GM21515 (cell line): ENCODE results near the gene ARHGEF16.

Experiments
- ATAC-seq: cut with Tn5 transposase; IDR thresholded peaks from one replicate; pipeline ENCODE4 v1.9.1; 2021; ENCODE audit not compliant: unreplicated experiment

Gene ARHGEF16

DNA sequence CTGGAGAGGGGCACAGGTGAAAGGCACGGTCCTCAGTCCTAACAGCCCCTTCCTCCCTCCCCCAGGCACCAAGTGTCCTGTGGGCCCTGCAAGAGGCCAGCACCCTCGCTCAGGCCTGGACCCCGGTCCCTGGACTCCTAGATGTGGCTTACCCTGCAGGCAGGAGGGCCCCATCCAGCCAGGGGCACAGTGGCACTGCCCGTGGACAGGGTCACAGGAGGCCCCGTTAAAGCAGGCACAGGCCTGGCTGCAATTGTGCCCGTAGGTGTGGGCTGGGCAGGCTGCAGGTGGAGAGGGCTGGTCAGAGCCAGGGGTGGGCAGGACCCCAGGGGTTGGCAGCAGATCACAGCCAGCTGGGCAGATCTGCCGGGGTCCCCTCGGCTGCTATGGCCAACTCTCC lies 44.5 kb downstream of the ARHGEF16 start:
- ATAC-seq: no peak

DNA sequence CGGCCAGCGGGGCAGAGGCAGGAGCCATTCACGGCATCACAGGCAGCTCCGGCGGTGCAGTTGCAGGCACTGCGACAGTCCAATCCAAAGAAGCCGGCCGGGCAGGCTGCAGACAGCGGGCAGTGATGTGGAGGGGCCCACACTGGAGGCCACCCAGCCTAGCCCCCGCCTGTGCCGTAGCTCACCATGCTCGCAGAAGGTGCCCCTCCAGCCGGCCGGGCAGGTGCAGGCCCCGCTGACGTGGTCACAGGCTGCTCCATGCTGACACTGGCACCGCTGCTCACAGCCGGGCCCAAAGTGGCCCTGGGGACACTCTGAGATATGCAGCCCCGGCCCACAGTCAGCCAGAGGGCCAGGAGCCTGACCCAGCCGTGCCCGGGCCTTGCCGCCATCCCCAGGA lies 45.1 kb downstream of the ARHGEF16 start:
- no peak for ATAC-seq

DNA sequence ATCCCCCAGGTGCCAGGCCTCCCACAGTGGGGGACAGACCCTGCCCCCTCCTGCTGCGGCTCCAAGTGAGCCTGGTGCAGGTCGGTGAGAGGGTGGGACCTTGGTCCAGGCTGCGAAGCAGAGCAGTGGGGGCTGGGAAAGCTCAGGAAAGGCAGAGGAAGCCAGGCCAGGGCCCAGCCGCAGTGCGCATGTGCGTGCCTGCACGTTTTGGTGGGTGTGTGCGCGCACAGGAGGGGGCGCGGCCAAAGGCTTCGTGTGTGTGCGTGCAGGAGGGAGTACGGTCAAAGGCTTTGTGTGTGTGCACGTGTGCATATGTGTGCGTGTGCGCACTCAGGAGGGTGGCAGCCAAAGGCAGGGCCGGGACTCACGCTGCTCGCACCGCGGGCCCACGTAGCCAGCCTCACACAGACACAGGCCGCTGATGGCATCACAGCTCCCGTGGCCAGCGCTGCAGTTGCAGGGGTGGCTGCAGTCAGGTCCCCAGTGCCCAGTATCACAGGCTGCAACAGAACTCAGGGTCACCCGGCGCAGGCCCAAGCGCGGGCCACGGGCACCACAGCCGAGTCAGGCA lies 45.9 kb downstream of the ARHGEF16 start:
- ATAC-seq: no peak

DNA sequence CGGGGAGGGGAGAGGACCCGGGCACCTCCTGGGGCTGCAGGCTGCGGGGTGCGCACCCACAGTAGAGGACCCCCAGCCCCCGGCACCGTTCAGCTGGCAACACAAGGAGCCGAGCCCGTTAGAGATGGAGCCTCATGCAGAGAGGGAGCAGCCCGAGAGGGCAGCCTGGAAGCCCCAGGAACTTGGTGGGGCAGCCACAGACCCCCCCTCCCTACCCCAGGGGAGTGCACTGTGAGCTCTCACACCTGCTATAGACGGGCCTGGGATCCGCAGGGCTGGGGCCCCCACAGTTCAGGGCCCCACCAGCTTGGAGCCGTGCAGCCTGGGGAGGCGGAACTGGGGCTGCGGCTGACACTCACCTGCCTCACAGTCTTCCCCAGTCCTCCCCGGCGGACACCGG lies 47.0 kb downstream of the ARHGEF16 start:
- ATAC-seq: no peak

DNA sequence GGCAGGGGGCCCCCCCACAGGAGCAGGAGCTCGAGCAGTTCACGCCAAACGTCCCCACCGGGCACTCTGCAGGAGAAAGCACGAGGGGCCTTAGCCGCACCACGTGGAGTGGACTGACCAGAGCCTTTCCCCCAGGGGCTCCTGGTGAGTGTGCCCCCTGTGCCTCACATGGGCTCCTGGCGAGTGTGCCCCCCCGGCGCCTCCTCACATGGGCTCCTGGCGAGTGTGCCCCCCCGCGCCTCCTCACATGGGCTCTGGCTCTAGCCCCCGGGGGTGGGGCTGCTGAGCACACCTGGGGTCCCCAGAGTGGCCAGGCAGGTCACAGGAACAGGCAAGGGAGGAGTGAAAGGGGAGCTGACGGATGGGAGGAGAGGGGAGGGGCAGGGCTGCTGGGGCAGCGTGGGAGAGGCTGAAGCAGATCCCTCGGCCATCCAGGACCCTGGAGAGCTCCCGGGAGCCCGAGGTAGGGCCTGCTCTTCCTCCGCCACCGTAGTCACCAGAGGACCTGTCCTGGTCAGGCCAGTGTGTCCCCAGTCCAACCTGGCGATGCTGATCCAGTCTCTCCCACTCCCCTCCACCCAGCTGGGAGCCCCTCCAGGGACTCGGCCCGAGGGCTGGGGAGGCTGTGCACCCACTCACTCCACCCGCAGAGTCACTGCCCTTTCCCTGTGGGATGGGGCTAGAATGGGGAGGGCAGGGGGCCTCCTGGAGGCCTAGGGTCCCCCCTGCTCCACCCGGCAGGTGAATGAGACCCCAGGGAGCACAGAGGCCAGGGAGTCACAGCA lies 47.6 kb downstream of the ARHGEF16 start:
- no peak for ATAC-seq

DNA sequence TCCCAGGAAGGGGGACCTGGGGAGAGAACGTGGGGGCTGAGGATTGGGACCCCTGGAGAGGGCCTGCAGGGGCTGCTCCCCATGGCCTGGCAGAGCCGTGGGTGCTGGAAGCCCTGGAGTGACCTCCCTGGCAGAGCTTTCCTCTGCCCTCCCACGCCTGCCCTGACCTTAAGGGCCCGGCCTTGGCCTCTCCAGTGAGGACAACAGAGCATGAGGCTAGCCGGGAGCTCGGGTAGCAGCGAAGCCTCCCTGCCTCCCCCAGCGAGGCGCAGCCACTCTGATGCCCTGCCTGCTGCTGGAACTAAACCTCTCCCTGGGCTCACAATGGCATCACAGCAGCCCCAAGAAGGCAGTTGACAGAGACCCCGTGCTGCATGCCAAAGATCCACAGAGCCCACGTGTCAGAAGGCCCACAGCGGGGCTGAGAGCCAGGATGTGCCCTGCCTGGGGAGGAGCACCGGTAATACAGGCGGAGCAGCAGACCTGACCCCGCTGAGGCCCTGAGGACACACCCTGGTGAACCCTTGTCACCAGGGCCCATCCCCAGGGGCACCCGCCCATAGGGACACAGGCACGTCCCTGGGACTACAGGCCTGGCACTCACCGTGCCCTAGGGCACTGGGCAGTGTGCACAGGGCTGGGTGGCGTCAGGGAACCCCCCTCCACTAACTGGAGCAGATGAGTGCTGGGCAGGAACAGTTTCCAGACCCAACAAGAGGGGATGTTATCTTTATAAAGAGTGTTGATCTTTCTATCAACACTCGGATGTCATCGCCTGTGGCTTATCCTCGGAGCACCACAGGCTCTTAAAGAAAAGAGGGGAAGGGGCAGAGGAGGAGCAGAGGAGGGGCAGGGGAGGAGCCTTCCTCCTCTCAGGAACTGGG lies 48.4 kb downstream of the ARHGEF16 start:
- ATAC-seq: no peak

DNA sequence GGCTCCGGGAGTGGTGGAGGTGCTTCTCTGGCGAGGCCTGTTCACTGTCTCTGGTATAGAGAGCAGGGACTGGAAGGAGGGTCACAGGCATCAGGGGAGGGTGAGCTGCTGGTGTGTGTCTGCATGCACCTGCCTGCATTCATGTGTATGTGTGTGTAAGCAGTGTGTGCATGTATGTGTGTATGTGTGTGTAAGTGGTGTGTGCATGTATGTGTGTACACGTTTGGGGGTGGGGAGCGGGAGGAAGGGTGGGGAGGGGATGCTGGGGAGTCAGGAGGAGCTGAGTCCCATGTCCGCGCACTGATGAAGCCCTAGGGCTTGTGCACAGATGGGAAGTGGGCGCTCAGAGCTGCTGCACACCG lies 49.0 kb downstream of the ARHGEF16 start:
- no peak for ATAC-seq

DNA sequence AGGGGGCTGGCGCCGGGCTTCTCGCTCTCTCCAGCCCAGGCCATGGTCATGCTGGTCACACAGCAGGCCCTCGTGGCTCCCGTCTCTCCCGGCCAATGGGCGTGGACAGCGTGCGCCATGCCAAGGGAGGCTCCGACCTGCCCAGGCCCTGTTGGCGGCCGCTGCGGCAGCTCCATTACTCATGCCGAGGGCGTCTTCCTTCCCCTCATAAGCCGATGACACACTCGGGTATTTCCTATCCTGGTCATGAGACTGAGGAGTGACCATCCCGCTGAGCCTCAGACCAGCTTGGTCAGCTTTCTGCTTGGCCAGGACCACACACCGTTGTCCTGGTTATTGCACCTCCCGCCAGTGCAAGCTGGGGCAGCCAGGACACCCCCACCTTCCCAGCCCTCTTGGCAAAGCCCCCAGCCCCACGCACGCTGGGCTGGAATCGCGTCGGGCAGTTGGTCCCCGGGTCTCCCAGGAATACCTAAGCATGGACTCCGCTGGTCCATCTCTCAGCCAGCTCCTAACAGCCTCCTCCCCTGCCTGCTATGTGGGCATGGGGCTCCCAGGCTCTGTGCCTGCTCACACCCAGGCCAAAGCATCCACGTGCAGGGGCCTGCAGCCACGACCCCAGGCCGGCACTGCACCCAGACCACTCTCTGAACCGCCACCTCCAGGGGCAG lies 49.8 kb downstream of the ARHGEF16 start:
- no peak for ATAC-seq

DNA sequence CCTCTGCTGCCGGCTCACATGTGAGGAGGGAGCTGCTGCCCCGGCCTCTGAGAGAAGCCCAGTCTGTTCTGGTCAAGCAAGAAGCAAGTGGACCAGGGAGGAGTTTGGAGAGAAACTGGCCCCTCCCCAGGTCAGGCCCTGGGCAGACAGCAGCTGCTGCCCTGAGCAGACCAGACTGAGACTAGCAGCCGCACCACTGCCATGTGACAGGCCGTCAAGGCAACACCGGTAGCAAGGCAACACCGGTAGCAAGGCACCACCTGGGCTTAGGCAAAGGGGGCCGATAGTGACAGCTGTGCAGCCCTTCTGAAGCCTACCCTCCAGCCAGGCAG lies 50.3 kb downstream of the ARHGEF16 start:
- no peak for ATAC-seq

DNA sequence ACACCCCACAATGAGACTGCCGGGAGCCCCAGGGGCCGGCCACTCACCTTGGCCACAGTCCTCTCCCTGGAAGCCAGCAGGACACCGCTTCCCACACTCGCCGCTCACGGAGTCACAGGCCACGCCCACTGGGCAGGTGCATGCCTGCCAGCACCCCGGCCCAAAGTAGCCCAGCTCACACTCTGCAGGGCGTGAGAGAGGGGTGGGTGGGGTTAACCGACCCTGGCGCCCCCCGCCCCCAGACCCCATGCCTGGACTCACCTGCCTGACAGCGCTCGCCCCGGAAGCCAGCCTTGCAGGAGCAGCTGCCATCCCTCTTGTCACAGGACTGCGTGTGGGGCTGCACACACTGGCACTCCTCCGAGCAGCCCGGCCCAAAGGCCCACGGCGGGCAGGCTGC lies 50.7 kb downstream of the ARHGEF16 start:
- ATAC-seq: no peak

DNA sequence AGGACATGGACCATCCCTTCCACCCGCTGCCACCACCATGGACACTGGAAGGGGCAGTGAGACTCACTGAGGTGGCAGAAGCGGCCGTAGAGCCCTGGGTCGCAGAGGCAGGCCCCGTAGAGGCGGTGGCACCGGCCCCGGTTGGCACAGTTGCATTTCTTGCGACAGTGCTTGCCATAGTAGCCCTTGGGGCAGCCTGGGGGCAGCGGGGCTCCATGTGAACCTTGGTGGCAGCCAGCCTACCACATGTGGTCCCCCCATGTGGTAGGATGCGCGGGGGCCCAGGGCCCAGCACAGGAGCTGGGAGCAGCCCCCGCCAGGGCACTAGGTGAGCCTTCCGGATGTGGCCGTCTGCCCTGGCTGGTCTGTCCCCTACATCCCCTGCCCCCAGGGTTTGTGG lies 51.6 kb downstream of the ARHGEF16 start:
- no peak for ATAC-seq

DNA sequence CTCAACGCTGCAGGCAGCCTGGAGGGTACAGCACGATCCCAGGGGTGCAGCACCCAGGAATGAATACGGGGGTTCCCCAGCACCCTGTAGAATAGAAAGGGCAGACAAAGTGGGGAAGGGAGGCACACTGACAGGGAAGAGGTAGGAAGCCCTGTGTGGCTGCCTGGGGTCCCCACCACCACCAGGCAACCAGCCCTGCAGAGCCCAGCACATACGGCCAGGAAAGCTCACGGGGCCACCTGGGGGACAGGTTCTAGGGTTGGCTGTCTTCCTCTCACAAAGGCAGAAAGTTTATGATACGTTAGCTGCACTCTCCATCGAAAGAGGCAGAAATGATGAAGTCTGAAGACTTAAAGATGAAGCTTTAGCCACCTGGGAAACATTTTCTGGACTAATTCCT lies 52.5 kb downstream of the ARHGEF16 start:
- ATAC-seq: no peak

DNA sequence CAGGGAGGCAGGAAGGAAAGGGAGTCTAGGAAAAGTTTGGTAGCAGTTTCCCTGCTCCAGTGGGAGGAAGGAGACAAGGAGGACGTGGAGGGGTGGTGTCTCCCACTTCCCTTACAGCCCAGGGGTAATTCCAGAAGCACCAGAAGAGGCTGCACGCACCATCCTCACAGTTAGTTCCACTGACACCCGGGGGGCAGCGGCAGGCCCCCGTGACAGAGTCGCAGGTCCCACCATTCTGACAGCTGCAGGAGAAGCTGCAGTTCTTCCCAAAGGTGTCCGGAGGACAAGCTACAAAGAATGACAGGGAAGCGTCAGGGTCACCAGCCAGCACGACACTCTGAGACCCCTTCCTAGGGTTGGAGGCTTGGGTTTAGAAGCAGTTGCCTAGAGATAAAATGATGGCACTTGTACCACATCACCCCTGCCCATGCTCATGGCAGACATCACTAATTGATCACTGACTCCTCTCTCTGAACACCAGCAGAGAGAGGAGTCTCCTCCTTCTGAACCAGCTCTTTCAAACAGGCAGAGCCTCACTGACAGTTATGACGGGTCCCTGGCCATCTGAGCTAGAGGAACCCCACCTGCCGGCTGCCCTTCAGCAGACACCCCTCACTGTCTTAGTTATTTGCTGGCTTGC lies 53.3 kb downstream of the ARHGEF16 start:
- no peak for ATAC-seq

DNA sequence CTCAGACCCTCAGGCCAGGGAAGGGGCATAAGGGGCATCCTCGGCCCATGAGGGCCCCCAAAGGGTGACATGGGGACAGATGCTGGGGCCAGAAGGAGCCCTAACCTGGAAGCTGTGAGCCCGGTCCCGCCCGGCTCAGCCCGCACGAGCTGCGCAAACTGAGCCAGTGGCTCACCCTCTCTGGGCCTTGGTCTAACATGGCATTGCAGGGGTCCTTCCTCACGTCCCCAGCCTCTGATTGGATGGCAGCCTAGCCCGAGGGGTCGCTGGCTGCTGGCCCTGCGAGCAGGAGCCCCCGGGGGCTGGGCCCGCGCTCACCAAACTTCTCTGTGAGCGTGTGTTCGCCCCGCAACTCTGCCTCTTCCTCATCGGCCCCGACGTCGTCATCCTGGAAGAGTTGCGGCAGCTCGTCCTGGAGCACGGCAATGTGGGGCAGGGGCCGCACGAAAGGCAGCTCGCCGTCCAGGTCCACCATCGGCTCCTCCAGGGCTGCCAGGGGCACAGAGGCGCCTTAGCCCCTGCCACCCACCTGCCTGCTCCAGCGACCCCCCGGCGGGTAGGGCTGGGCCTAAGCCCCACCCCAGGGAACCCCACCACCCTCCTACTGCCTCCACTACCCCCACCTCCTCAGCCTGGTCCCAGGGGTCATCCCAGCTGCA lies 54.4 kb downstream of the ARHGEF16 start:
- no peak for ATAC-seq

DNA sequence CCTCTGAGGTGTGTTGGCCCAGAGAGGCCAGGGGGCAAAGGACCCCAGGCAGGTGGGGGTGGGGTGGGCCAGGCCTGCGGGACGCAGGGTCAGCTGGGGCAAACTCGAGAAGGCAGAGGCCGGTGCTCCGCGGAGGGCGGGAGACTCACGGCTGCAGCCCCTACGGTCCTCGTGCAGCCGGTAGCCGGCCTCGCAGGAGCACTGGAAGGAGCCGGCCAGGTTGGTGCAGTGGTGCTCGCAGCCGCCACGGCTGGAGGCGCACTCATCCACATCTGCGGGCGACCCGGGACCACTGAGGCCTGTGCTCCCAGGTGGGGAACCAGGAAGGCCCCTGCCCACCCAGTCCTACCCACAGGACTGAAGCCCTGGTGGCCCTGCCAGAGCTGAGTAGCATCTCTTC lies 55.3 kb downstream of the ARHGEF16 start:
- ATAC-seq: no peak

DNA sequence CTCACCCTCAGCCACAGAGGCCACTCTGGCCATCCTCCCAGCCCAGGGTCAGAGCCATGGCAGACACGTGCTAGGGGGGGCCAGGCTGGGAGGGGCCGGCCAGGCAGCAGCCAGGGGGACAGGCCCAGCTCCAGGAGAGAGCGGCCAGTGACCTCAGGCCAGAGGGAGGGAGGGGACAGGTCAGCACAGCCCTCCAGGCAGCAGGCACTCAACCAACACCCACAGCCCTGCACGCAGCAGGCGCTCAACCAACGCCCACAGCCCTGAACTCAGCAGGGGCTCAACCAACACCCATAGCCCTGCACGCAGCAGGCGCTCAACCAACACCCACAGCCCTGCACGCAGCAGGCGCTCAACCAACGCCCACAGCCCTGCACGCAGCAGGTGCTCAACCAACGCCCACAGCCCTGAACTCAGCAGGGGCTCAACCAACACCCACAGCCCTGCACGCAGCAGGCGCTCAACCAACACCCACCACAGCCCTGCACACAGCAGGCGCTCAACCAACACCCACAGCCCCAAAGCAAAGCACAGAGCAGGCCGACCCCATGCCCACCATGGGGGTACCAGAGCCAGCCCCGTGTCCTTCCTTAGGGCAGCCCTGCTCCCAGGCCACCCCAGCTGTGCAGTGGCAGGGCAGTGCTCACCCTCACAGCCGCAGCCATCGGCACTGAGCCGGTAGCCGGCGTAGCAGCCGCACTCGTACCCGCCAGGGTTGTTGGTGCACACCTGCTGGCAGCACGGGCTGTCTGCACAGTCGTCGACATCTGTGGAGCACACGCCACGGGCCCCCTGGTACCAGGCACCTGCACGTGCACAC lies 55.9 kb downstream of the ARHGEF16 start:
- ATAC-seq: no peak

DNA sequence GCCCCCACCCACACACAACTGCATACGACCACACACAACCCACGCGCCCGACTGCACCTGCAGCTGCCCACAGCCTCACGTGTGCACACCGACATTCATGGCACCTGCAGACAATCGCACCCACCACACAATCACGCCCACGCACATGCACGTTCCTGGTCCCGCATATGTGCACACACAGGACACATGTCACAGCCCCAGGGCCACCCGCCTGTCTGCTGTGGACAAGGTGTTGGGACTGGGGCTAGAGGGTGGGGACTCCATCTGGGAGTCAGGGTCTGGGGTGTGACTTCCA lies 56.4 kb downstream of the ARHGEF16 start:
- ATAC-seq: no peak

DNA sequence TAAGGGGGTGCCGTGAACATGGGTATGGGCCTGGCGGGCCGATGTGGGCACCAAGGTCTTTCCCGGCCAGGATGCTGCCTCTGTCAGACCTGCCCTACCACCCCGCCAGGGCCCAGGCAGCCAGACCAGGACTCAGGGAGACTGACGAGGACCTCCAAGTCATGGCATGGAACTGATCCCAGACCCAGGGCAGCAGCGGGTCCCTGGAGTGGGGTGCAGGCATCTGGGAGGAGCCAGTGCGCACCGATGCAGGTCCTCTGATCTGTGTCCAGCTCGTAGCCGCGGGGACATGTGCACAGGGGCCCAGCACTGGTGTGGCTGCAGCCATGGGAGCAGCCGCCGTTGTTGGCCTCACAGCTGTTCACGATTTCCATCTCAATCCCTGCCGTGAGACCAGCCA lies 56.8 kb downstream of the ARHGEF16 start:
- no peak for ATAC-seq

DNA sequence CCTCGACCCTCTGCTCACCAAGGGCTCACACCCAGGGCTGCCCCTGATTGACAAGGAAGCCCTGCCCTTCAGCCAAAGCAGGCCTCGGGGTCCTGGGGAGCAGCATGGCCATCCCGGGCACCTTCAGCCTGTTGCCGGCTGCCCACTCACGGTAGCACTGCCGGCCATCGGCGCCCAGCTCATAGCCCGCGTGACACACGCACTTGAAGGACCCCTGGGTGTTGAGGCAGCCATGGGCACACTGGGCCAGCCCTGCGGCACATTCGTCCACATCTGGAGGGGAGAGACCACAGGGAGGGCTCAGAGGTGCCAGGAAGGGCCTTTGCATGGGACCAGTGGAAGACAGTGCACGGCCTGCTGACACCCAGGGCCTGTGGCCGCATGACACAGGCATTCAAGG lies 57.4 kb downstream of the ARHGEF16 start:
- ATAC-seq: no peak

DNA sequence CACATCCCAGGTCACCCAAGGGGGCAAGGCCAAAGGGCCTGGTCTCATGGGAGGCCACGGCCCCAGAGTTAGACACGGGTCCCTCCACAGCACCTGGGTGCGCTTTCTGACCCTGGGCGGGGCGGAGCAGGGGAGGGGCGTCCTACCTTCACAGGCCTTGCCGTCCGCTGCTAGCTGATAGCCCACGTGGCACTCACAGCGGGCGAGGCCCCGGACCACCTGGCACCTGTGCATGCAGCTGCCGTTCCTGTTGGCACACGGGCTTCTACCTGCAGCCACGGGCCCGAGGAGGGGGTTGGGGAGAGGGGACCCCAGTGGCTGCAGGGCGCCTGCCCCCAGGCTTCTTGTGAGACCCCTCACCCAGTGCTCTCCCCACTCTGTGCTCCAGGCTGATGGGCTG lies 59.9 kb downstream of the ARHGEF16 start:
- ATAC-seq: no peak
